GM18511 (cell line): ENCODE data around the gene OTULIN.

Source experiments
- ATAC-seq: cut with Tn5 transposase; IDR thresholded peaks from one replicate; pipeline ENCODE4 v1.9.1; 2021; ENCODE audit warnings: mild to moderate bottlenecking, moderate library complexity; ENCODE audit not compliant: unreplicated experiment

The OTULIN gene

DNA sequence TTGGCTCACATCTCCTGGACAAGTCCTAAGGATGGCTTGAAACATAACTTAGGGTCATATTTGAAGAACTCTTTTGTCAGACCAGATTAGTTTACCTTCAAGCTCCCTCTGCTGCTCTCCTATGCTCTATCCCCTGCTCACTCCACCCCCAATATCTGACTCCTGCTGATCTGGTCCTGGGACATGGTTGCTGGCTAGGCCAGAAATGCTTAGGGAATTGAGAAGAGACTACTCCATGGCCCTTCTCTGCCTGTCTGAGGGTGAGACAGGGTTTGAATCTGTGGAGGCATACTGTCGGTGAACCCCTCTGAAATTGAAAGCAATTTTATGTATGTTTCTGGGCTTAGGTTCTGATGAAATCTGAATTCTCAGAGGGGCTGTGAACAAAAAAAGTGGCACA is 3.3 kb downstream of the OTULIN start:
- no peak for ATAC-seq

- peak; percentile 6 for ATAC-seq
Observed at GRCh38 chr5:14668181-14668591, 3.7 kb downstream of the OTULIN start.

DNA sequence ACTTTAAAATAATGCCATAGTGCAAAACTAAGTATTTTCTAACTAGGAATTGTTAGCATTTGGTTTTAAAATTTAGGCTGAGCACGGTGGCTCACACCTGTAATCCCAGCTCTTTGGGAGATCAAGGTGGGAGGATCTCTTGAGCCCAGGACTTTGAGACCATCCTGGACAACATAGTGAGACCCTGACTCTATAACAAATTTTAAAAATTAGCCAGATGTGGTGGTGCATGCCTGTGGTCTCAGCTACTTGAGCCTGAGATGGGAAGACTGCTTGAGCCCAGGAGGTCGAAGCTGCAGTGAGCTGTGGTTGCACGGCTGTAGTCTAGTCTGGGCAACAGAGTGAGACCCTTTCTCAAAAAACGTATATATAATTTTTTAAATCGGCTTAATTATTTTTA is 4.9 kb downstream of the OTULIN start:
- no peak for ATAC-seq

GRCh38 chr5:14669975-14670374 is 5.5 kb downstream of the OTULIN start:
- ATAC-seq, result no peak

DNA sequence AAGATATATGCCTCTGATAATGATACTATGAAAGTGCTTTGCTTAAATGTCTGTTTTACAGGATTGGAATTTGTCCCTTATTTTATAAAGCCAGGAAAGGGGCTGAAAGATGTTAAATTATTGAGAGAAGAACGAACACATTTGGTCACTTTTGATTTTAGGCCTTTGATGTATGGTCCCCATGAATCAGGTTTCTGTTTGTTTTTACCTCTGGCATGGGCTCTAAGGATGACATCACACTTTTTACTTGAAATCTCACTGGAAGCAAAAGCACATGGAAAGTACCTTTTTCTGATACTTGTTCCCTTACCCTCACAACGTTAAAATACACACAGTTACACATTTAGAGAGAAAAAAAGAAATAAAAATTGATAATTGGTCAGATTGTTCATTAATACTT is 6.9 kb downstream of the OTULIN start:
- ATAC-seq, result no peak

- no peak for ATAC-seq
Observed at GRCh38 chr5:14672082-14672481, 7.6 kb downstream of the OTULIN start.

DNA sequence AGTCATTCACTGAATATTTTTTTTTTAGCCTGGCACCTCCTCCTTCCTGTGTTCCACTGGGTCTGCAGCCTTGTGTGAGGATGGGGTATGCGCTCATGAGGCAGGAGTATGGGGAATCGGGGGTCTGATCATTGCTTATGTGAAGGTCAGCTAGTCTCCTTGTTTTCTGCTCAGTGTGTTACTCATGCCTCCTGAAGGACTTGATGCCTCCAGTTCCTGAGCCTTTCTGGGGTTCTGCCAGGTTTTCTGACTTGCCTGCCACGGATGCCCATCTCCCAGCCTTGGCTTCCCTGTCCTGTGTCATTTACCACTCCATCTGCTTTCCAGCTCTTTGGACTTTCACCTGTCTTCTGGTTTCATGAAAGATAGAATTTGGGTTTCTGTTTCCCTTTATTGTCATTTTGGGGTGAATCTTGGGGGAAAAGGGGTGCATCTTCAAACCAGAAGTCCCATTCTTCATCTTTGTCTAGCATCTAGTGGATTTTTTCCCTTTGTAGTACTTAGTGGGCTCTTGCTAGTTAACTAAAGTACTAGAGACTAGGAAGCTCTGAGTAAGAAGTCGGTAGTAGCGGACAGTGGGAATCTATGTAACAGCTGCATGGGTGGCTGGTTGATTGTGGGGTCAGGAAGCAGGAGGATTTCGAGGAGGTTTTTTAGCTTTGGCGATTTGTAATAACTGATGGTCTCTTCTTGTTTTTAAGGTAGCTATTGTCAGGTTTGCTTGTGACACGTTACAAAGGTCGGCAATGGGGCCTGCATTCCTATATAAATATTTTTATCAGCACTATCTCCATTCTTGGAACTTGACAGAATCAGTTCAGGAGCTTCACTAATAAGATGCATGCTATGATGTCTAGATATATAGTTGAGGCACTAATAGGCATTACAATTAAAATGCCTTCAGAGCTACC is 8.2 kb downstream of the OTULIN start:
- no peak for ATAC-seq

DNA sequence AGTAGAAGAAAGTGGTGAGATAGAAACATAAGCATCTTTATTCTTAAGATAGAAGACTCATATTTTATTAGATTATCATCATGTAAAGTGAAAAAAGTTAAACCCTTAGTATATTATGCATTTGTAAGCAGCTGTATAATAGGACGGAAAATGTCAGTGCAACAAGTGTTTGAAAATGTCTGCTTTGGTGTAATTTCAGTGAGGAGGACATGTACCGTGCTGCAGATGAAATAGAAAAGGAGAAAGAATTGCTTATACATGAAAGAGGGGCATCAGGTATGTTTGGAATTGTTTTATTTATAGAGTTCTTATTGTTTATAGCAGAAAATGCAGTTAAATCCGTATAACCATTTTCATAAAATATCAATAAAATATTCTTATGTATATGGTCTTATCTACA is 8.9 kb downstream of the OTULIN start:
- no peak for ATAC-seq

DNA sequence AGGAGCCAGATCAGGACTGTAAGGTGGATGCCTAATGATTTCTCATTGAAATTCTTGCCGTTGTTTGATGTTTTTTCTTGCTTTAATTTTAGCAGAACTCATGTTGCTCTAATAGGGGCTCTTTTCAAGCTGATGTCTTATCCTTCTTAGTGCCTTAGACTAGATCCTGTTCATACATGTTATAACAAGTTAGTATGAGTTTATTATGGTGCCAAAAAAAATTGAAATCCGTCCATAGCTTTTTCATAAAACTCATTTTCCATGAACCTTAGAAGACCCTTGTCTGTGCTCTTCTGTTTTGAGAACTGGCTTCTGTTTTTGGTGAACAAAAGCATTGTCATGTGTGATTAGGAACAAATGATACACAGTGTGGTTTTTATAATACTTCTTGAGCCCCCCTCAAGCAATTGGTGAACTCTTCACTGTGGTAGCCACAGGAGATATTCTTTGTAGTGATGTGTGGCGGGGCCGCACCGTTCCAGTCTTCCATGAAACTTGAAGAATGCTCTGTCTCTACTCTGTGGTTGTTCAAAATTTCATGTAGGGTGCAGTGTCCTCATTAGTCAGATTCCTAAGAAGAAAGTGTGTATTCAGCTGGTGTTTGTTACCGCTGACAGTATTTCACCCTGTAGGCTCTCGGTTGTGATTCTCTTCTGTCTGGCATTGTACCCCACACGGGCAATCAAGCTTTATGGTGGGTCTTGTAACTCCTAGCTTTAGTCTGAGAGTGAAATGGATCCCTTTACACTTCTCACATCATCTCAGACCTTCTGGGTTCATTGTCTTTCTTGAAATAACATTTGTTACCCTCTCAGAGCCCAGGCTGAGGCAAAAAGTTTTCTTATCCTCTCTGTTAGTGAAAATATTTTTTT is 10.7 kb downstream of the OTULIN start:
- no peak for ATAC-seq

DNA sequence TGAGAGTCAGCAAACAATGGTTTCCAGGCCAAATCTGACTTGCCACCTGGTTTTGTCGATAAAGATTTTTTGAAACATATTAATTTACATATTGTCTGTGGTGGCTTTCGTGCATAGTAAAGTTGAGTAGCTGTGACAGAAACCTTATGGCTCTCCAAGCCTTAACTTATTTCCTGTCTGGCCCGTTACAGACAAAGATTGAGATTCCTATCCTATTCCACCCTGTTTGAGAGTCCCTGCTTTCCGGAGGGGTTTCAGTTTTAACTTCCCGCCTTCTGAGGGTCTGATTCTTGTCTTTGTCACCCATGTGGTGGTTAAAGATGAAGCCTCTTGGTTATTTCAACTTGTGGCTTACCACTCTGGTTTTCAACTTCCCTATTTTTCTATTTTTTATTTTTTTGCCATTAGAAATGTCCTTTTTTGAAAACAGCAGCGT is 11.4 kb downstream of the OTULIN start:
- peak; percentile 61 for ATAC-seq

DNA sequence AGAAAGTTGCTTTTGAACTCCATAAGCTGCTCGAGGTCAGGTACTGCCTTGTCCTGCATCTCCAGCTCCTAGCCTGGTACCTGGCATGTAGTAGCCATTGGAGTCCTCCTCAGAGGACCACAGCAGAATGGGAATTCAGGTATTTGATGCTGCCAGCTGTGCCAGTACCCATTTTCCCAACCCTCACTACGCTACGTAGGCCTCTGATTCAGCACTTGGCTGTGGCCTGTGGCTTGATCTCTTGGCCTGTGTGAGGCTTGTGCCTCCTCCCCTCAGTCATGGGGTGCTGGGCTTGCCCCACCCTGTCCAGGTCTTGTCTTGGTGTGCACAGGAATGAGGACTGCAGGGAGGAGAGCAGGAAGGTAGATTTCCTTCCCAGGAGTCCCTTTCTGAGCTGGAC is 11.8 kb downstream of the OTULIN start:
- peak; percentile 59 for ATAC-seq

DNA sequence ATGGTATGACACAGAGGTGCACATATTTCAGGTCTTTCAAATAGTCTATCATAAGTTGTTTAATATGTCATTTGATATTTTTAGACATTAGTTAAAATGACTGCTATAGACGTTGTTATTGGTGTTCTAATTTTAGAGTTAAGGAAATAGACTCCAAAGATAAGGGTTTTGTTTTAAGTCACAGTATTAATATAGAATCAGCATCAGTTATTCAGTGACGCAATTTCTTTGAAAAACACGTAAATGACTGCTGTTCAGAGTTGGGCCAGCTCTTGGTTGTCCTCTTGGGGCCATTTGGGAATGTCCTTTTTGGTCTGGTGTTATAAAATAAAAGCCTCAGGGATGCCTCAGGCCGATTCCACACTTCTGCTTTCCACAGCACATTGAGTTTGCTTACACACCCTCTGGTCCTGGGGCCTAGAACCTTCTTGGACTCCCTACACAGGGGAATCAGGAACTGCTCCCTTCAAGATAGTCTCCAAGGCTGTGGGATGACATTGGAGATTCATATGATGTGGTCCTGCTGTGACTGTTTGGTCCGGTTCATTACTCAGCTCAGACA is 14.3 kb downstream of the OTULIN start:
- ATAC-seq, result no peak

- no peak for ATAC-seq
Observed at GRCh38 chr5:14679595-14679994, 15.1 kb downstream of the OTULIN start.

DNA sequence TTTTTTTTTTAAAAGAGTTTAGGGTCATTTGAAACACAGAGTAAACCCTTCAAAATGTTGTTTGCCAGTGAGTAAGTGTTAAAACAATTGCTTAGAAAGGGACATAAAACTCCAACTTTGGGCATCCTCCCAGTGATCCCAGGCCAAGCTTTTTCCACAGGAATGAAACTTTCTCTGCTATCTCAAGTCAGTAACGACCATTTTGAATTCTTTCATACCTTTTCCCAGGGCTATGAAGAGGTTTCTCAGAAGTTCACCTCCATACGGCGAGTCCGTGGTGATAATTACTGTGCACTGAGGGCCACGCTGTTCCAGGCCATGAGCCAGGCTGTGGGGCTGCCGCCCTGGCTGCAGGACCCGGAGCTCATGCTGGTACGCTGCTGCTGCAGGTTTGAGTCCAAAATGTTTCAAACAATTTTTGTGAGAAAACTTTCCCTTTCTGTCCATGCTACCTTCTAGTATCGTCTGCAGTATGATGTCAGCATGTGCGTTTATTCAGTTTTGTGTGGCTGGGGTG is 16.8 kb downstream of the OTULIN start:
- no peak for ATAC-seq

DNA sequence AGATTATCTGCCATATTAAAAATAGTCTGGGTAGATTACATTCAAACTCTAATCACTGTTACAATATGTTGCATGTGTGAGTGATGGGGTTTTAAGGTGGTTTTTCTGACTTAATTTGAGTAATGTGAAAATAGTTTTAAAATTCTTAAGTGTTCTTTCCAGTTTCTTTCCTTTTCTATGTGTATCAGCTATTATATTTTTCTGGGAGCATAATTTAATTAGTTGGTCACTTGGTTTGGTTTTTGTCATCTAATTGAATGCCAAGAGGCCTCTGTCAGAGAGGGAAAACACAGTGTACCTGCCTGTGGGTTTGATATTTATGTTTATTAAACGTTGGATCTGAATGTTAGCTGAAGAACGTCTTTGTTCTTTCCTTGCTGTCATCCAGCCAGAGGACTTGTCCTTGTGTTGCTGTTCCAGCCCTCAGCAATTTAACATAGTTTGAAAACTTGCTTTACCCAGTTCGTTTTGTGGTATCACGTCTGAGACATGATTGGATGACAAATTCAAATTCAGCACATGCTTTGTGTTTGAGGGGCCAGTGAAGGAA is 19.5 kb downstream of the OTULIN start:
- no peak for ATAC-seq

GRCh38 chr5:14684757-14685156 is 20.2 kb downstream of the OTULIN start:
- ATAC-seq, result no peak

- ATAC-seq, result peak; percentile 97
Observed at GRCh38 chr5:14685757-14686156, 21.2 kb downstream of the OTULIN start.

DNA sequence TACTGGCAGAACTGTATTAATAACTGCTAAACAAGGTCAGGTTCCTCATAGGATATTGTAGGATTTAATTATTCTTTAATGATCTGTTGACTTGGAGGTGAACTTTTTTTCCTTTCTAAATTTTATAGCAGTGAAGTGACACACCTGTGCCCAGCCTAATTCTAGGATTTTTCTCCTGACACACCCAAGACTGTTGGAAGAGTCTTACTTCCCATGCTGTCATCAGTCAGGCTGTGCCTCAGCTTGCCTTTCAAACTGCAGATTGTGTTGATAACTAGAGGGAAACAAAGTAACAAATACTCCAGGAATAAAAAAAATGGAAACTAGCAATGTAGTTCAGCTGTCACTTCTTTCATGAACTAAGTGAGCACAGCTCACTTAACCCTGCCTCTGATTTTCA is 22.0 kb downstream of the OTULIN start:
- ATAC-seq, result no peak

GRCh38 chr5:14687023-14687665 is 22.6 kb downstream of the OTULIN start:
- no peak for ATAC-seq

- ATAC-seq, result no peak
Observed at GRCh38 chr5:14693070-14693469, 28.6 kb downstream of the OTULIN start.
